ENCODE results near the gene MAD1L1.

The MAD1L1 gene

GRCh38 chr7:1993776-1994740 lies 238.7 kb downstream of the MAD1L1 start:
- DNase-seq: no peak

- DNase-seq: no peak
Measured at GRCh38 chr7:1993031-1993695, 239.6 kb downstream of the MAD1L1 start.

GRCh38 chr7:1992554-1992953 lies 240.2 kb downstream of the MAD1L1 start:
- no peak for DNase-seq

GRCh38 chr7:1990001-1990670 lies 242.6 kb downstream of the MAD1L1 start:
- DNase-seq: no peak

- DNase-seq: no peak
Measured at GRCh38 chr7:1989049-1989860, 243.5 kb downstream of the MAD1L1 start.

- no peak for DNase-seq
Measured at GRCh38 chr7:1988533-1988930, 244.2 kb downstream of the MAD1L1 start.

- no peak for DNase-seq
Measured at GRCh38 chr7:1987591-1988532, 244.9 kb downstream of the MAD1L1 start.

- no peak for DNase-seq
Measured at GRCh38 chr7:1987084-1987535, 245.6 kb downstream of the MAD1L1 start.

GRCh38 chr7:1986366-1987083 lies 246.2 kb downstream of the MAD1L1 start:
- no peak for DNase-seq

GRCh38 chr7:1985936-1986335 lies 246.8 kb downstream of the MAD1L1 start:
- DNase-seq: no peak

- no peak for DNase-seq
Measured at GRCh38 chr7:1985042-1985441, 247.7 kb downstream of the MAD1L1 start.

- DNase-seq: no peak
Measured at GRCh38 chr7:1981878-1982230, 250.9 kb downstream of the MAD1L1 start.

GRCh38 chr7:1981201-1981877 lies 251.4 kb downstream of the MAD1L1 start:
- no peak for DNase-seq

GRCh38 chr7:1979591-1980560 lies 252.9 kb downstream of the MAD1L1 start:
- DNase-seq: no peak

GRCh38 chr7:1978656-1979590 lies 253.8 kb downstream of the MAD1L1 start:
- no peak for DNase-seq

- no peak for DNase-seq
Measured at GRCh38 chr7:1977876-1978441, 254.8 kb downstream of the MAD1L1 start.
